Measurements from ENCODE around the gene MLH3. TPM values are rescaled to one million over a fixed set of nuclear protein-coding genes. Genes with fewer than 3 reads are reported as not detected.

MLH3 gene
- total RNA-seq, 1 experiment from 2014 or later: 23.0 TPM

GRCh38 chr14:75005357-75005756 is 45.9 kb downstream of the MLH3 start:
- Mint-ChIP-seq H3K27ac (no peak overlapping the region), H3K4me1 (peaks cover 12 to 15% of the 10 kb centered on the region in 2 experiments), H3K27me3 (ENCODE audit: low read depth) (no peaks in the 10 kb centered on the region), H3K4me3 (no peak overlapping the region), H3K36me3 (ENCODE audit: insufficient read depth in 1 of 3, low read depth in 3 of 3) (peaks cover 2 to 67% (median 52%) of the 10 kb centered on the region in 3 experiments; a peak in 6 of 7 replicates), H3K9me3 (peaks cover 3 to 4% of the 10 kb centered on the region in 2 experiments; a peak in 1 of 5 replicates)
- no peak overlapping the region for H3K14ac ChIP-seq (ENCODE audit: insufficient read depth, low read length)
- no peak overlapping the region for H4K5ac ChIP-seq (ENCODE audit: insufficient read length, low read depth, low read length)
- DNase-seq: no peak
- H3K23me2 ChIP-seq (ENCODE audit: insufficient read length, low read depth, low read length, poor library complexity, severe bottlenecking): peaks cover 12% of the 10 kb centered on the region
- no peak overlapping the region for H3K9ac ChIP-seq (ENCODE audit: extremely low read depth, insufficient read length, low read length)
- H3T11ph ChIP-seq (ENCODE audit: low read length): no peak overlapping the region
- no CpG with 5 or more reads among the region's 3 CpGs for WGBS (ENCODE audit: extremely low coverage, insufficient read length, low lambda C conversion rate)
- H3K56ac ChIP-seq (ENCODE audit: insufficient read length, low read depth, low read length): no peak overlapping the region
- peaks cover 7% of the 10 kb centered on the region for H3K79me1 ChIP-seq (ENCODE audit: insufficient read depth, low read depth, low read length, poor library complexity, severe bottlenecking)
- H3K23ac ChIP-seq (ENCODE audit: insufficient read length, low read depth, low read length): no peak overlapping the region
- no peak overlapping the region for H4K91ac ChIP-seq (ENCODE audit: insufficient read length, low read depth, low read length)
- H3K18ac ChIP-seq (ENCODE audit: insufficient read length, low read depth, low read length): no peak overlapping the region
- H4K8ac ChIP-seq (replicated peaks; ENCODE audit: insufficient read length, low read depth, low read length): no peak overlapping the region
- no peak overlapping the region for H2AK5ac ChIP-seq (ENCODE audit: insufficient read length, low read length)
- no peak overlapping the region for H3K4me2 ChIP-seq (ENCODE audit: insufficient read depth, insufficient read length, low read length)
- no peak overlapping the region for H2BK15ac ChIP-seq (ENCODE audit: low read depth, low read length)
- H3K9me3 ChIP-seq (ENCODE audit: control insufficient read depth, low read depth, low read length): no peaks in the 10 kb centered on the region
- H2BK5ac ChIP-seq (ENCODE audit: insufficient read length, low read length): no peak overlapping the region
- H2BK120ac ChIP-seq (ENCODE audit: low read depth, low read length, poor library complexity, severe bottlenecking): no peak overlapping the region
- H3K27me3 ChIP-seq (ENCODE audit: insufficient read depth, low read length): no peaks in the 10 kb centered on the region
- H3K79me2 ChIP-seq (ENCODE audit: insufficient read depth, low read length): peaks cover 6% of the 10 kb centered on the region; the same call in 1 of the 2 replicates
- no peak overlapping the region for H3K27ac ChIP-seq (ENCODE audit: insufficient read length, low read depth, low read length)
- no peaks in the 10 kb centered on the region for H4K20me1 ChIP-seq (ENCODE audit: control insufficient read depth, insufficient read depth, insufficient read length)
- H2BK20ac ChIP-seq (ENCODE audit: low read depth, low read length, poor library complexity, severe bottlenecking): no peak overlapping the region
- H3K4me1 ChIP-seq (ENCODE audit: insufficient read depth, low read length): peaks cover 5% of the 10 kb centered on the region; the same call in 1 of the 2 replicates
- TF ChIP-seq CTCF (conservative IDR thresholded peaks at IDR 0.05): no peak
- H3K4ac ChIP-seq (ENCODE audit: low read depth, low read length): no peak overlapping the region
- no peak overlapping the region for H2AFZ ChIP-seq (ENCODE audit: low read length)
- no peak overlapping the region for H2BK12ac ChIP-seq (ENCODE audit: insufficient read length, low read depth, low read length)

Measured in H9 (cell line).